Loucy (cell line): ENCODE data around the gene CFAP97D2.

Experiments used
- EZH2phosphoT487 ChIP-seq: fragments of 200-600 bp; IDR thresholded peaks from 2 replicates; pipeline ENCODE4 v1.6.1; 2018; ENCODE audit warnings: antibody characterized with exemption, mild to moderate bottlenecking, moderate library complexity, borderline replicate concordance
- TF ChIP-seq, protein P1 (sequence below): fragments of 200-600 bp; sonication (generic); conservative IDR thresholded peaks from 2 replicates; pipeline ENCODE4 v1.5.1; 2014; ENCODE audit warnings: mild to moderate bottlenecking, antibody characterized with exemption, low read length

DNA sequence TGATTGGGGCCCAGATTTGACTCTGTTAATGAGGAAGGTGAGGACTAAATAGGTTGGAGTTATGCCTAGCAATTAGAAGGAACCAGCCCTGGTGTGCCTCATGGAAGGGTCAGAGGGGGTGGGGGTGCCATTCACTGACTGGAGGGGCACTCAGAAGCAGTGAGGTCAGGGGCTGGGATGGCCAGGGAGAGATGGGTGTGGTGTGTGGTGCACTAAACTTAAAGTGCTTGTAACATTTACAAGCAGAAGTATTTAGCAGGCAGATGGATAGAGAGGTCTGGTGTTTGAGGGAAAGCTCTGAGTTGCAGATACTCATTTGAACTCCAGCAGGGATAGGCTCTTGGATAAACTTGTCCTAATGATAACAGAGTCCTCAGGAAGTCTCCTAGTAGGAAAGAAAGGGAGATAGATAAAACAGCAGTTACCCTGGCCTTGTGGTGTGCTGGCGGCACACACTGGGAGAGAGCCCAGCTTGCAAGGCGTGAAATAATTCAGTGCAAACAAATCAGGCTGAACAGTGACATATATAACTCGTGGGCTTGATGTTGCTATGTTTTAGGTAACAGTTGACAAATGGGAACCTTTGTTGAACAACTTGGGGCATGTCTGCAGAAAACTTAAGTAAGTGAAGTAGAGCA is 82.4 kb downstream of the CFAP97D2 start:
- TF ChIP-seq, protein P1, sequence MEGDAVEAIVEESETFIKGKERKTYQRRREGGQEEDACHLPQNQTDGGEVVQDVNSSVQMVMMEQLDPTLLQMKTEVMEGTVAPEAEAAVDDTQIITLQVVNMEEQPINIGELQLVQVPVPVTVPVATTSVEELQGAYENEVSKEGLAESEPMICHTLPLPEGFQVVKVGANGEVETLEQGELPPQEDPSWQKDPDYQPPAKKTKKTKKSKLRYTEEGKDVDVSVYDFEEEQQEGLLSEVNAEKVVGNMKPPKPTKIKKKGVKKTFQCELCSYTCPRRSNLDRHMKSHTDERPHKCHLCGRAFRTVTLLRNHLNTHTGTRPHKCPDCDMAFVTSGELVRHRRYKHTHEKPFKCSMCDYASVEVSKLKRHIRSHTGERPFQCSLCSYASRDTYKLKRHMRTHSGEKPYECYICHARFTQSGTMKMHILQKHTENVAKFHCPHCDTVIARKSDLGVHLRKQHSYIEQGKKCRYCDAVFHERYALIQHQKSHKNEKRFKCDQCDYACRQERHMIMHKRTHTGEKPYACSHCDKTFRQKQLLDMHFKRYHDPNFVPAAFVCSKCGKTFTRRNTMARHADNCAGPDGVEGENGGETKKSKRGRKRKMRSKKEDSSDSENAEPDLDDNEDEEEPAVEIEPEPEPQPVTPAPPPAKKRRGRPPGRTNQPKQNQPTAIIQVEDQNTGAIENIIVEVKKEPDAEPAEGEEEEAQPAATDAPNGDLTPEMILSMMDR = no peak
- no peak for TF ChIP-seq EZH2phosphoT487
